Endothelial cell of umbilical vein (primary cell): ENCODE results near the gene NAP1L3.

Experiments used
- CTCF ChIP-seq, 2 donors: IDR thresholded peaks; 1 replicate in 1 of 2; 2 replicates in 1 of 2; pipeline ENCODE4 v1.5.1; 2011; ENCODE audit warnings: low read length in 2 of 2, mild to moderate bottlenecking in 2 of 2, moderate library complexity in 2 of 2, control low read depth in 1 of 2, inconsistent platforms in 1 of 2, low read depth in 1 of 2; ENCODE audit not compliant: insufficient read depth in 1 of 2; ENCODE audit errors: extremely low read depth in 1 of 2
- EZH2 ChIP-seq: IDR thresholded peaks from 2 replicates; pipeline ENCODE4 v1.6.1; 2012; ENCODE audit warnings: borderline replicate concordance, low read depth, mild to moderate bottlenecking, moderate library complexity, low read length, inconsistent platforms; ENCODE audit not compliant: severe bottlenecking
- FOS ChIP-seq: IDR thresholded peaks from 2 replicates; pipeline ENCODE4 v1.6.1; 2011; ENCODE audit warnings: mild to moderate bottlenecking, low read length, moderate library complexity, borderline replicate concordance; ENCODE audit not compliant: insufficient read depth
- JUN ChIP-seq: IDR thresholded peaks from 2 replicates; pipeline ENCODE4 v1.6.1; 2011; ENCODE audit warnings: borderline replicate concordance, low read depth; ENCODE audit not compliant: insufficient read length, insufficient read depth
- MAX ChIP-seq: IDR thresholded peaks from 2 replicates; pipeline ENCODE4 v1.6.1; 2011; ENCODE audit not compliant: insufficient read depth, insufficient read length
- POLR2A ChIP-seq: IDR thresholded peaks from 2 replicates; pipeline ENCODE4 v1.6.1; 2012; ENCODE audit warnings: low read depth, mild to moderate bottlenecking, control low read depth, low read length
- POLR2AphosphoS5 ChIP-seq: IDR thresholded peaks from 2 replicates; pipeline ENCODE4 v1.6.1; 2012; ENCODE audit warnings: low read depth, mild to moderate bottlenecking, control low read depth, low read length, moderate library complexity; ENCODE audit not compliant: insufficient read depth

GRCh38 chrX:93695981-93696380, 22.6 kb upstream of the NAP1L3 start:
- TF ChIP-seq CTCF (IDR thresholded peaks at IDR 0.05; ENCODE audit: extremely low read depth in 1 of 2, insufficient read depth in 1 of 2, low read depth in 1 of 2, low read length in 2 of 2), result no peak
- TF ChIP-seq MAX, result no peak
- no peak for TF ChIP-seq POLR2A
- no peak for TF ChIP-seq JUN
- TF ChIP-seq EZH2, result no peak
- no peak for TF ChIP-seq POLR2AphosphoS5
- no peak for TF ChIP-seq FOS
